IPS-NIHi11 (cell line): Measurements from ENCODE around the gene RBM8A.
"Not testable (repeated sequence)": the region's sequence is repeated elsewhere in the genome, so short reads cannot be mapped to it uniquely, and the experiment has no call there.

ENCODE experiments used
- DNase-seq: peaks from one replicate; pipeline ENCODE4 v3.0.0; 2012; ENCODE audit warnings: mixed read lengths, low spot score

Gene RBM8A

DNA sequence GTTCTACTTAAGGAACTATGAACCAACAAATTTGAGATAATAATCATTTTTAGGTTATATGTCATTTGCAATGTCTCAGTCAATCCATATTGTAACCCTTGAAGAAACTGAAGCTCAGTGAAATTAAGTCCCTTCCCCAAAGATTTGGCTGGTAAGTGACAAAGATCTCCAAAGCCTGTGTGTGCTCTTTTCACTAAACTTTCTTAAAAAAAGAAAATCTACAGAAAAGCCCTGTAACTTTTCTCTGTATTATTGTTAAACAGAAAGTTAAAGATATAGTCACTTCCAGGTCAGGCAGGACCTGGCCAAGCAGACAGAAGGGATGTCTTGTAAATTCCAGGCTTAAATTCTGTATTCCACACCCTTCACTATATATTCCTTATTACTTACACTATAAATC lies 29.1 kb upstream of the RBM8A start:
- no peak for DNase-seq

DNA sequence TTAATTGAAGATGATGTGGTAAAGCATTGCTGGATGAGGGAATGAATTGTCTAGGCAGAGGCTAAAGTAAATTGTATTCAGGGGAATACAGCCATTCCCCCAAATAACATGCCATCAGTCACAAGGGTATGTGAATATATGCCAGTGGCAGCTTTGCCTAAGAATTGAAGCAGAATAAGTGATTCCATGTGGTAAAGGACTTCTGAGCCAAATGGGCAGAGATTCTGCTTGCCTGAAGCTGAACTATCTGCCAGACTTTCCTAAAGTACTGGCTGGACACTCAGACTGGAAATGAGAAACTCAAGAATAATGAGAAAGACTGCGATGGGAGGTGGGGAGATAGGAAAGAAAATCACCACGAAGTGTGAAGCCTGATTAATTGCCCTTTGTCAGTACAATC lies 28.2 kb upstream of the RBM8A start:
- no peak for DNase-seq

DNA sequence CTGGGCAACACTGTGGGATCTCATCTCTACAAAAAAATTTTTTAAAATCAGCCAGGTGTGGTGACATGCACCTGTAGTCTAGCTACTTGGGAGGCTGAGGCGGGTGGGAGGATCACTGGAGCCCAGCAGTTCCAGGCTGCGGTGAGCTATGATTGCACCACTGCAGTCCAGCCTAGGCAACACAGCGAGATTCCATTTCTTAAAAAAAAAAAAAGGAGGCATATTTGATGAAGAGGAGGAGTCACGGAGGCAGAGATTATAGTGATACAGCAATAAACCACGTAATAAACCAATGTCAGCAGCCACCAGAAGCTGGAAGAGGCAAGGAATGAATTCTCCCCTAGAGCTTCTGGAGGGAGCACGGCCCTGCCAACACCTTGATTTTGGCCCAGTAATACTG lies 26.6 kb upstream of the RBM8A start:
- no peak for DNase-seq

DNA sequence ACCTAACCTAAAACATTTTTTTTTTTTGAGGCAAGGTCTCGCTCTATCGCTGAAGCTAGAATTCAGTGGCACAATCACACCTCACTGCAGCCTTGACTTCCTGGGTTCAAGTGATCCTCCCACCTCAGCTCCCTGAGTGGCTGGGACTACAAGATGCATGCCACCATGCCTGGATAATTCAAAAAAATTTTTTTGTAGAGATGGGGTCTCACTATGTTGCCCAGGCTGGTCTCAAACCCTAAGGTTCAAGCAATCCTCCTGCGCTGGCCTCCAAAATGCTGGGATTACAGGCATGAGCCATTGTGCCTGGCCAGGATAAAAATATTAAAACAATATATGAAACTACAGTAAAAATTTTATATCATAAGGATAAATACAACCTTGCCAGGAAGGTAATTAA lies 25.6 kb upstream of the RBM8A start:
- no peak for DNase-seq

DNA sequence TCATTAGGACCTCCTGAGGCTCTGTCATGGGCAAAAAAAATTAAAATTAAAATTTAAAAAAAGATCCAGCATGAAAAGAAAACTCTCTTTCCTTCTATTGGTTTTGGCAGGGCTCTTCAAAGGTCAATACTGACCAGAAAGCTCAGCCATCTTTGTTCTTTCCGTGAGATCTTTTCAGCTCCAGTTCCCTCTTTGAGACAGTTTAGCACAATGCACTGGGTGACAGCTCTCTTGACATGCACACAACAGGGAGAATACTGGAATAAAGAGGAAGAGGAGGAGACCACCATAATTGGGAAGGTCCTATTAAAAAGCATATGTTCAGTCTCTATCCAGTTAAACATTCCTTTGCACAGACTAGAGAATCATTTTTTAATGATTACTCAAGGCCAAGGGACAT lies 24.2 kb upstream of the RBM8A start:
- no peak for DNase-seq

DNA sequence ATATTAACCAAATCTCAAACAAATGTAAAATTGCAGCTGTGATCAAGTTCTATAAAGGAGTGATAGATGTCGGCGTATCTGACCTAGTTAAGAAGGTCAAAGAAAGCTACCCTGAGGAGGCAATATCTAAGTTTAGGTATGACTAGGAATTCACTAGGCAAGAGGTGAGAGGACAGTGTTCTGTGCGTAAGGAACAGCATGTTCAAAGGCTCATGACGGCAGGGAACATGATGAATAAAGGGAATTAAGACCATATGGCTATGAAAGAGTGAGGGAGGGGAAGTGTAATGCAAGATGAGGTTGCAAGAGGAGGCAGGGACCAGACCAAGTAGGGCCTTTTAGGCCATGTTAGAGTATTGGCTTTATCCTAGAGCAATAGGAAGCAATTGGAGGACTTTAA lies 21.9 kb upstream of the RBM8A start:
- no peak for DNase-seq

DNA sequence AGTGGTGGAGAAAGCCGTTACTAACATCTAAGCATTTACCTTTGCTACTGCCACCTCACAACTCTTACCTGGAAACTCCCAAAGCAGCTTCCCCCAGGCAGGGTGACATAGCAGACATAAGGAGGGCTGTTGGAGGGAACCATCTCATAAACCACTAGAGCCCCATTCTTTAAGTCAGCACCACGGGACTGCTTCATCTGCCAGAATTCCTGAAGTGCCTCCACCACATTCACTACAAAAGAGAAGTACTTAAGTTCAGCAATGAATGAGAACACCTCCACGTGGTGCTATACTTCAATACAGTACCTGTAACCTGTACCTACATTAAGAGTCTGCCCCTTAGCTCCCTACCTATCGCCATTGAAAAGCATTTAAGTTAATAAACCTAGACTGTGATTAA lies 20.3 kb upstream of the RBM8A start:
- DNase-seq = peak; percentile 72

DNA sequence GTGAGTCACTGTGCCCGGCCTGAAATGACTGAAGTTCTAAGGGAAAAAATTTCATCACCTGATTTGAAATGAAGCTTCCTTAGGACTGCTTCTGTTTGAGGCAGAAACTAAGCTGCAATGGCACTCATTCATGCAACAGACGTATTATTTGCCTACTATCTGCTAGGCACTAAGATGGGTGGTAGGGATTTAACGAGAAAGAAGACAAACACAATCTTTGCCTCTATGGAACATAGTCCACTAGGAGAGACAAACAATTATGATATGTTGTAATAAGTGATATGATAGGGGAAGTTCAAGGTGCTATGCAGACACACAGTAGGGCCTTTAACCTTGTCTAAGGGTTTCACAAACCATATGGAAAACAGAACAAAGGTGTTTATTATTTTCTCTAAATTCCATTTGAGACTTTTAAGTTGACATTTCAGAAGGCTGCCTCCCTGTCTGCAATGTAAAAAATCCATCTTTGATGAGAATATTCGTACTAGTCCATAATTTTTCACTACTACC lies 19.2 kb upstream of the RBM8A start:
- no peak for DNase-seq

DNA sequence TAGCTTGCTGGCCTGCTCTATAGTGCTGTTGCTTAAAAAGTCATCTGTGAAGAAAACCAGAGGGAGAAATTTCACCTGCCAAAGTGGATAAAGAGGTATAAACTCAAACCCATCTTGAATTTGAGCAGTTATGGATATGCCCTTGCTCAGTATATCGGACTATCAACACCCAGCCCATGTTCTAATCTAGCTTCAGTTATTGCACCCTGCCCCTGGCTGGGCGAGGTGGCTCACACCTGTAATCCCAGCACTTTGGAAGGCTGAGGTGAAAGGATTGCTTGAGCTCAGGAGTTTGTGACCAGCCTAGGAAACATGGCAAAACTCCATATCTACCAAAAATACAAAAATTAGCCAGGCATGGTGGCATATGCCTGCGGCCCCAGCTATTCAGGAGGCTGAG lies 17.2 kb upstream of the RBM8A start:
- no peak for DNase-seq

DNA sequence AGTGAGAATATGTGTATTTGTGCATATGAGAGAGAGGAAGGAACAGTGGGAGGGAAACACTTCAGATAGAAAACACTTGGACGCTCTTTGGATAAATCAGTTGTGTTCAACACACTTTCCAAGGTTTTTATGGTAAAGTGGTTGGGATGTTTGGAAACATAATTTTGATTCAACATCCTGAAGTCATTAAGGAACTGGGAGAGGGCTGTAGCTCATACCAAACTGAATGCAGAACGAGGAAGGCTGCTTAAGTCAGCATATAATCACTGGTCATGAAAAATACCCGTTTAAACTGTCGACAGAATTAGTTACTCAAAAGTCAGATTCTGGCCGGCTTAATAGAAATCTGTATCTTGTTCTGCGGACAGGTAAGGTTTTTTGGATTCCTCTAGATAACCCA lies 15.6 kb upstream of the RBM8A start:
- DNase-seq = no peak

DNA sequence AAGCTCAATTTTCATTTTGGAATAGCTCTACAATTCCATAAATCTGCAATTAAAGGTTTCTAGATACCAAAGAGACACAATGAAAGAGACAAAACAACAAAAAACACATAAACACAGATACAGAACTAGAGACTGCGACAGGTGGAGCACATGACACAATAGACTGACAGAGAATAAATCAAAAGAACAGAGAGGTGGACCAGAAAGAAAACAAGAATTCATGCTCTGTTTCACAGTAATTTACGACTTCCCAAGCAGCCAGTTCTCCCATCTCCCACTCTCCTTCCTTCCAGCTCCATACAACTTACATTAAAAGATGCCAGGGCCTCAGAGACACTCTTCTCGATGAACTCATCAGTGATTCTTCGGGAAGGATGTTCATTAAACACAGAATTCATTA lies 15.1 kb upstream of the RBM8A start:
- no peak for DNase-seq

DNA sequence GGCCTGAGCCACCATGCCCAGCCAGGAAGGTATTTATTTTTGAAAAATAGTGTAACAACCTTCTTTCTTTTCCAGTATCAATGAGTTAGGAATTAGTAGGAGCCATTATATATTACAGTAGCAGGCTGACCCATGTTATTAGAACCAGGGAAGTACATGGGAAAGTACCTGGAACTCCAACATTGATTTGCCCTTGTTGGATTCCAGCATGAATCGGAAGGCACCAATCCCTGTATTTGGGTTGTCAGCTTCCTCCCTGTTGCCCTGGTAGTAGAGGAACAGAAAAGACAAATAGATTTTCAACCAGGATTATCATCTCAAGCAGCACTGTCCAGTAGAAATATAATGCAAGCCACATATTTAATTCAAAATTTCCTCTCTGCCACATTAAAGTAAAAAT lies 10.2 kb upstream of the RBM8A start:
- DNase-seq = no peak

DNA sequence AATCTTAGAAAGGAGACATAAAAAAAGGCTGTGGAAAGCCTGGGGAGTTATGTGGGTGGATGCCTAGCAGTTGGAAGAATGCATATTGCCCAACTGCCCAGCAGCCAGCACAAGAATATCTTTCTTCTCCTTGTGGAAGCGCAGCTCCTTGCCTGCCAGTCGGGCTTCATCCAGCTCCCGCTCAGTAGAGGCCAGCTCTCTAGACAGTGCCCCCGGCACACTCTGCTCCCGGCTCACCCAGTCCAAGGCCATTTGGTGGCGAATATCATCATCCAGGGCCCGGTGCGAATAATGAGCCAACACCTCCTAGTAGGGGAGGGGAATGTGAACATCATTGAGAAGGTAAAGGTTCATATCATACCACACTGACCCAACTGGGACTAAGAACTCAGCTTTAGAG lies 9.0 kb upstream of the RBM8A start:
- no peak for DNase-seq

DNA sequence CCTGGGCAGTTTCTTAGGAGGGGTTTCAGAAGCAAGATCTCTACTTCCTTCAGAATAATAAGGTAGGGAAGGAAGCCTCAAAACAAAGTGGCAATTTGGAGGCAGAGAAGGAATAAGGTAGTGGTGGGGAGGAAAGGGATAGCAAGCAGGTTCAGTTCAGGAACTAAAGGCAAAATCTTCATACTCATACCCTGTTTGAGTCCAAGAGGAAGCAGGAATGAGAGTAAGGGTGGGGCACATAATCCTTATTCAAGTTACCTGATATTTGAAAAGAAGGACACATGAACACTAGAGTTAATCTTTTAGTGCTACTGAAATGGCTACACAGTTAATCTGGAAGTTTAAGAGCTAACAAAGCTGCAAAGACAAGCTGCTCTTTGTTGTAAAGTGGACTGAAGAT lies 8.4 kb upstream of the RBM8A start:
- no peak for DNase-seq

DNA sequence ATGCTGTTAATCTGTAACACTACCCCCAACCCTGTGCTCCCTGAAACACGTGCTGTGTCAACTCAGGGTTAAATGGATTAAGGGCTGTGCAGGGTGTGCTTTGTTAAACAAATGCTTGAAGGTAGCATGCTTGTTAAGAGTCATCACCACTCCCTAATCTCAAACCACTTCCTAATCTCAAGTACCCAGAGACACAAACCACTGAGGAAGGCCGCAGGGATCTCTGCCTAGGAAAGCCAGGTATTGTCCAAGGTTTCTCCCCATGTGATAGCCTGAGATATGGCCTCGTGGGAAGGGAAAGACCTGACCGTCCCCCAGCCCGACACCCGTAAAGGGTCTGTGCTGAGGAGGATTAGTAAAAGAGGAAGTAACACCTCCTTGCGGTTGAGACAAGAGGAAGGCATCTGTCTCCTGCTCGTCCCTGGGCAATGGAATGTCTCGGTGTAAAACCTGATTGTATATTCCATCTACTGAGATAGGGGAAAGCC lies 5.3 kb upstream of the RBM8A start:
- not testable (repeated sequence) for DNase-seq

DNA sequence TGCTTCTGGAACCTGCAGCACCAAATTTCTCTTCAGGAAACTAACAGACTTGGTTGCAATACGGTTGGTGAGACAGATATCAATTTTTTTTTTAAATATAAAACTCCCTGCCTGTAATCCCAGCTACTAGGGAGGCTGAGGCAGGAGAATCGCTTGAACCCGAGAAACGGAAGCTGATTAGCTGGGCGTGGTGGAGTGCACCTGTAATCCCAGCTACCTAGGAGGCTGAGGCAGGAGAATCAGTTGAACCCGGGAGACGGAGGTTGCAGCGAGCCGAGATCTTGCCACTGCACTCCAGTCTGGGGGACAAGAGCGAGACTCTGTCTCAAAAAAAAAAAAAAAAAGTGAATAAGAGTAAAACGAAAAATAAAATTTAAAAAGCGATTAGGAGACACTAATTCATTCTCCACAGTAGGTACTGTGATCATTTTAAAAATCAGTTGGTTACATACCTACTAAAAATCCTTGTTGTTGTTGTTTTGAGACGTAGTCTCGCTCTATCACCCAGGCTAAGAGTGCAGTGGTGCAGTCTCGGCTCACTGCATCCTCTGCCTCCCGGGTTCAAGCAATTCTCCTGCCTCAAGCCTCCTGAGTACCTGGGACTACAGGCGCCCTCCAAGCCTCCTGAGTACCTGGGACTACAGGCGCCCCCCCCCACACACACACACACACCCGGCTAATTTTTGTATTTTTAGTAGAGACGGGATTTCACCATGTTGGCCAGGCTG lies 796 bp upstream of the RBM8A start:
- DNase-seq = no peak

DNA sequence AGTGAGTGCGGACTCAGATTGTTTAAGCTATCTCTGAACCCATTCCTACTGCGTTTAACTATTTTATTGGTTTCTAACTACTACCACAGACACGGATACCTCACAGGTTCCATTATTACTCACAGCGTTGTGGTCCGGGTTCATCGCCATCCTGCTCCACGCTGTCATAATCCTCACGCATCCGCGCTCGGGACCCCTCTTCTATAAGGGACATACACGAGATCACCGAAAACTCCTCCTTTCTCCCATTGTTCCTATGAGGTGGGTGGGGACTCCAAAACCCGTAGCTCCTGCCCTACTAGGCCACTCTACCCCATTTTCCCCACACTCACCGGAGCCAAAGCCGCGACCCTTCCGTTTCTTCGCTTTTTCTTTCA lies 610 bp downstream of the RBM8A start:
- no peak for DNase-seq

DNA sequence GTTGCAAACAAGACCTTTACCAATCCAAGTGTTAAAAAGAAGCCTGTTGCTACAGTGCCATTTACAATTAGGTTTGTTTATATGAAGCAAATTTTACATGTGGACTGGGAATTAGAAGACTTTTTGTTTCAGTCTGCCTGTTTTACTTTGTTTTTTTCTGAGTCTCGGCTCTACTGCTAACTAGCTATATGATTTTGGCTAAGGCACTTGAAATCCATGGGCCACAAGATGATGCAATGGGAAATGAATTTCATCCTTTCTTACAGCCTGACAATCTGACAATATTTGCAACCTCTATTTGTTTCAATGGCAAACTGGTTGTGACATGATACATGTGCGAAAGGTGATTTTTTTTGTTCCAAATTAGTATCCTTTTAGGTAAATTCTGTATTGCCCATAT lies 5.0 kb downstream of the RBM8A start:
- DNase-seq = no peak

DNA sequence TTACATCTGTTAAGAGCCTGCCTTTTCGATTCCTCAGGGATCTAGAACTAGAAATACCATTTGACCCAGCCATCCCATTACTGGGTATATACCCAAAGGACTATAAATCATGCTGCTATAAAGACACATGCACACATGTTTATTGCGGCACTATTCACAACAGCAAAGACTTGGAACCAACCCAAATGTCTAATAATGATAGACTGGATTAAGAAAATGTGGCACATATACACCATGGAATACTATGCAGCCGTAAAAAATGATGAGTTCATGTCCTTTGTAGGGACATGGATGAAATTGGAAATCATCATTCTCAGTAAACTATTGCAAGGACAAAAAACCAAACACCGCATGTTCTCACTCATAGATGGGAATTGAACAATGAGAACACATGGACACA lies 7.0 kb downstream of the RBM8A start:
- not testable (repeated sequence) for DNase-seq

DNA sequence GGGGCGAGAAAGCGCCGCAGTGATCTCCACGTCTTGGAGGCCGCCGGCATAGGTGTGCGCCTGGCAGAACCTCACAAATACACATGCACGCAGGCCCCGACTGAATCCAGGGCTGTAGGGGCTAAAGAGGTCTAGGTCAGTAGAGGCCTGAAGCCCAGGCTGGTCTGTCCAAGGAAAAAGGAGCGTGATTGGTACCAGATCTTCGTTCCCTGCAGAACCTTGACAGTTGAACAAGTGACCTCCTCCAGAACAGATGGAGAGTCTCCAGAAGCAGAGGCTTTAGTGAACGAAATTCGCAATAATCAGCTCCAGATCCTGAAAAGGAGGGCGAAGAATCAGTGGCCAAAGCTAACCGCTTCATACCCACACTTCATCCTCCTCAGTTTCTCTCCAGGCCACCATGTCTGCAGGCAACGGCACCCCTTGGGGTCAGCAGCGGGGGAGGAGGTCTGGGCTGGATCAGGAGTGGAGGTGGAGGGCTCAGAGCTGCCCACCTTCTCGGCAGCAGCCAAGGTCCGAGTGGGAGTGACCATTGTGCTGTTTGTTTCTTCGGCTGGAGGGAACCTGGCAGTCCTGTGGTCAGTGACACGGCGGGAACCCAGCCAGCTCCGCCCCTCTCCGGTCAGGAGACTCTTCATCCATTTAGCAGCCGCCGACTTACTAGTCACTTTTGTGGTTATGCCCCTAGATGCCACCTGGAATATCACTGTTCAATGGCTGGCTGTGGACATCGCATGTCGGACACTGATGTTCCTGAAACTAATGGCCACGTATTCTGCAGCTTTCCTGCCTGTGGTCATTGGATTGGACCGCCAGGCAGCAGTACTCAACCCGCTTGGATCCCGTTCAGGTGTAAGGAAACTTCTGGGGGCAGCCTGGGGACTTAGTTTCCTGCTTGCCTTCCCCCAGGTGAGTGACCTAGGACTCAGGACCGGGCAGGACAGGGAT lies 8.0 kb downstream of the RBM8A start:
- DNase-seq = peak; percentile 50

DNA sequence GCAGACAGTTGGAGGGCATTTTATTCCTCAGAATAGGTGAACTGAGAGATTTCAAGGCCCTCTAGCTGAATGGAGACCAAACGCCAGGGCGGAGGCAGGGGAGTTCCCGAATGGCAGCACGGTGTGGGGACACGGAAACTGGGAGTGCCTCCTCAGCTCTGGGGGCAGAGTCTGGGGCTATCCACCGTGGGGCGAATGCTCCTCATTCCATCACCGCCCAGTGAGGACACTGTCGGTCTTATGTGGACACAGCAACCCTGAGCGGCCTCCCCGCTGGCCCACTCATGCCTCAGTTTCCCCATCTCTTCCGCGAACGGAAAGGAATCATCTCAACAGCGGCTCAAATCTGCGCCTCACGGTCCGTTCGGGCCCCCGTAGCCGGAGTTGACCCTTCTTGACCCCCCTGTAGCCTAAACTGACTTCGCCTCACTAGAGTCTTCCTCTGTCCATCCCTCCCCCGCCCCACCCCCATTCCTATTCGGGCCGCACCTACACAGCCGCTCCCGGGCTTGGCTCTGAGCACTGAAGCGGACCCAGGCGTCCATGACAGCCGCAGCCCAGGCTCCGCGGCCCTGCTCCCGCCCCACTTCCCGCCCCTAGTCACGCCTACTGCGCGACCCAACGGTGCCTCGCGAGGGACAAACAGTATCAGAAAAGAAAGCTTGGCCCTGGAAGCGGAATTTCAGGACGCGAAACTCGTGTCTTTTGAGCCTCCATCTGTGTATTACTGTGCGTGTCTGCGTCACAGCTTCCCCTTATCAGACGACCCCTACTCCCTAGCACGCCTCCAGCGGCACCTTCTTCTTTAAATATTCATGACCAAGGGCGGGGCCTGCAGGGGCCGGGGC lies 8.9 kb downstream of the RBM8A start, which contains the start of gene PEX11B:
Gene PEX11B (minus strand): TSS at position 574 of the 848 bp plus-strand sequence. CDS start 29 bp downstream, at position 545.
- peak; percentile 90 for DNase-seq

DNA sequence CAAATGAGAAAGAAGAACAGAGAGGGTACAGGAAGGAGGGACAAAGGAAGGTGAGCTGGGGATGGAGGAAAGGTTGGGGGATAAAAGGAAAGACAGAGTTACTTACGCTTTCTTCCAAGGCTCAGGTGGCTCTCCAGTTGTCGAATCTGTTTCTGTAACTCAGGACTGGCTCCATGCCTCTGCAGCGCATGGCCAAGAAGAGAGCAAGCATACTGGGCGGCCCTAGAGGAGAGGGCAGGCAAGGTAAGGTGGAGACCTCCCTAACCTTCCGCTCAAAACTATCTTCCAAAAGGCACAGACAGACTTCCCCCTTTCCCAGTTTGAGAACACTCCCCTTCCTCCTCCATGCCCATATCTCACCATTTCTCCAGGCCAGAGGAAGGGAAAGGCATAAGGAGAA lies 9.7 kb downstream of the RBM8A start:
- no peak for DNase-seq
